GM18861 (cell line): ENCODE results near the gene ZFP37.
"Not testable (repeated sequence)": the region's sequence is repeated elsewhere in the genome, so short reads cannot be mapped to it uniquely, and the experiment has no call there.

Source experiments
- ATAC-seq: cut with Tn5 transposase; IDR thresholded peaks from one replicate; pipeline ENCODE4 v1.9.1; 2021; ENCODE audit not compliant: unreplicated experiment

Gene ZFP37

GRCh38 chr9:113056191-113057106 is at the start of gene ZFP37:
Gene ZFP37 (minus strand): TSS chr9:113056724. CDS start chr9:113056688, 36 bp downstream.
- peak; percentile 97 for ATAC-seq

DNA sequence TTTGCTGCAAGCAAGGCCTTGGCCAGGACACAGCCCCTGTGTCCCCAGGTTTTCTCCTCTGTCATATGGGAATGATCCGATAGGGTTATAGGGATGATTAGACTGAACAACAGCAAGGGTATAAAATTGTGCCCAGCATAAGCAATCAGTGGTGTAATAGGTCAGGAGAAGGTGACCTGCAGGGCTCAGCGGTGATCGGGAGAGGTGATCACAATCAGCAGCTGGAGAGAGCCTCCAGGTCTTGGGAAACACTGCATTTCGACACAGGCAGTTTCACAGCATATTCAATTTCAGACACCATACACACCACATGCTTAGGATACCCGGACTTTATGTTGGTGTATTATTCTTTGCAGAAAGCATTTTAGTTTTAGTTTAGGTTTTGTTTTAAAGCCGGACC is 48.8 kb upstream of the ZFP37 start:
- not testable (repeated sequence) for ATAC-seq

- ATAC-seq: no peak
Observed at GRCh38 chr9:113095561-113095960, 39.0 kb upstream of the ZFP37 start.

GRCh38 chr9:113089924-113090323 is 33.4 kb upstream of the ZFP37 start:
- ATAC-seq: not testable (repeated sequence)

DNA sequence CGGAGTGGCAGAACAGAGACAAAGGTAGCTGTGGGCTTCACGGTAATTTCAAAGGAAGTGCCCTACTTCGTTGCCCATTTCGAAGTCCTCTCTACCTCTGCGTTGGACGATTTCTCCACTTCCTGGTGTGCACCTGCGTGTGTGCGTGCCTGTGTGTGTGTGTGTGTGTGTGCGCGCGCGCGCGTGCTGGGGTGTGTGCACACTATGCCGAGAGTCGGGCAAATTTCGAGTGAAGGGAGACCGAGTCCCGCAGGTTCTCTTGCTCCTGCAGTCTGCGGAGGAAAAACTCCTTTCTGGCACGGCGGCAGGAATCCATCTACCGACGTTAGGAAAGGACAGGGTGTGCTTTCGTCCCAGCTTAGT is 32.6 kb upstream of the ZFP37 start:
- not testable (repeated sequence) for ATAC-seq

- ATAC-seq: not testable (repeated sequence)
Observed at GRCh38 chr9:113088456-113089142, 32.1 kb upstream of the ZFP37 start.

DNA sequence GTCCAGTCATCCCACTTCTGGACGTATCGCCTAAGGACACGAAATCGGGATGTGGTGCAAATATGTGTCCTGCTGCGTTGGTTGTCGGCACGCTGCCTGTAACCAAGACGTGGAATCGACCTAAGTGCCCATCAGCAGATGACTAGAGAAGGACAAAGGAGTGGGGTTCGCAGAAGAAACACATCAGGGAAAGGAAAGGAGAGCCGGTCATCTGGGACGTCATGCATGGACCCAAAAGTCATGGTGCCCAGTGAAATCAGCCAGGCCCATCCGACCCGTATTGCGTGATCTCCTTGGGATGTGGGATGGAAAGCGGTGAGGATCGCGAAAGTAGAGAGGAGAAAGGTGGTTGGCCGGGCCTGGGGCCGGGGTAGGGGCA is 6.4 kb upstream of the ZFP37 start:
- not testable (repeated sequence) for ATAC-seq

- ATAC-seq: not testable (repeated sequence)
Observed at GRCh38 chr9:113062256-113062931, 5.9 kb upstream of the ZFP37 start.

- ATAC-seq: not testable (repeated sequence)
Observed at GRCh38 chr9:113061072-113061850, 4.7 kb upstream of the ZFP37 start.

GRCh38 chr9:113059581-113060284 is 3.2 kb upstream of the ZFP37 start:
- ATAC-seq: not testable (repeated sequence)

GRCh38 chr9:113057193-113057592 is 669 bp upstream of the ZFP37 start:
- ATAC-seq: no peak

GRCh38 chr9:113042884-113043657 is 13.5 kb downstream of the ZFP37 start:
- ATAC-seq: no peak

GRCh38 chr9:113026200-113026599 is 30.3 kb downstream of the ZFP37 start:
- no peak for ATAC-seq

DNA sequence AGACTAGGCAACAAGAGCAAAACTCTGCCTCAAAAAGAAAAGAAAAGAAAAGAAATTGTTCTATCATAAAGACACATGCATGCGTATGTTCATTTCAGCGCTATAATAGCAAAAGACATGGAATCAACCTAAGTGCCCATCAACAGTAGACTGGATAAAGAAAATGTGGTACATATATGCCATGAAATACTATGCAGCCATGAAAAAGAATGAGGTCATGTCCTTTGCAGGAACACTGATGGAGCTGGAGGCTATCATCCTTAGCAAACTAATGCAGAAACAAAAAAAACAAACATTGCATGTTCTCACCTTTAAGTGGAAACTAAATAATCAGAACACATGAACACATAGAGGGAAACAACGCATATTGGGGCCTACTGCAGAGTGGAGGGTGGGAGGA is 38.3 kb downstream of the ZFP37 start:
- ATAC-seq: no peak

GRCh38 chr9:113012492-113012891 is 44.0 kb downstream of the ZFP37 start:
- no peak for ATAC-seq

DNA sequence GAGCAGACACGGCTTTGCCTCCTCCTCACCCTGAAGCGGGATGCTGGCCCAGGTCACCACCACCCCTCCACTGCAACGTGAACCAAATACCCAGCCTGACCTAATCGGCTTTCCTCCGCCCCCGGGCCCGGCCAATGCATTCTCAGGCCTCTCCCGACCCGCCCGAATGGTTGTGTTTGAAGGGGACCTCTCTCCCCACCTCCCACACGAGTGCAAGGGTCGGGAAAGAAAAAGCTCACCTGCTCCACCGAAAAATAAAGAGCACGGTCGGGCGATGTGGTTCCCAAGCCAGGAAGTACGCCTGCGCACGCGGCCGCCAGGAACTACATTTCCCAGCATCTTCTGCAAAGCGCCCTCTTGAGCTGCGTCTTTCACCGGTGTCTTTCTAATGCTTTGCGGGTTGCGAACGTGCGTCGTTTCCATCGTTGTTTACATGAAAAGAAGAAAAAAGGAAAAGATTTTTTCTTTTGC is 44.6 kb downstream of the ZFP37 start, which contains the start of gene ZNF883:
ZNF883 (minus strand) TSS at position 282 of the 471 bp plus-strand sequence.
- no peak for ATAC-seq

DNA sequence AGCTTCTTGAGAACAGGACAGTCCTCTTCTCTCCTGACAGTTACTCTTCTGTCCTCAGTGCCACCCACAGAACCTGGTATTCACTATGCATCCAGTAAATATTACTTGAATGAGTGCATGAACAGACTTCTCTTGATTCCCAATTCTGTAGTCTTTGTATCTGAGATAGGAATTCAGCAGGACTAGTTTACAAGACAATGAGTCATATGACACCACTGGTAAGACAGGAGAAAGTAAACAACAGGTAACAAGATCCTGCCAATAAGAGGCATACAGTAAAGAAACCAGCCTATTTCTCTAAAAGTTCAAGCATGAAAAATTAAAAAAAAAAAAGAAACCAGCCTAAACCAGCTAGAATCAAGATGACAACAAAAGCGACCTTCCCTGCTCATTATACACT is 50.7 kb downstream of the ZFP37 start:
- no peak for ATAC-seq

DNA sequence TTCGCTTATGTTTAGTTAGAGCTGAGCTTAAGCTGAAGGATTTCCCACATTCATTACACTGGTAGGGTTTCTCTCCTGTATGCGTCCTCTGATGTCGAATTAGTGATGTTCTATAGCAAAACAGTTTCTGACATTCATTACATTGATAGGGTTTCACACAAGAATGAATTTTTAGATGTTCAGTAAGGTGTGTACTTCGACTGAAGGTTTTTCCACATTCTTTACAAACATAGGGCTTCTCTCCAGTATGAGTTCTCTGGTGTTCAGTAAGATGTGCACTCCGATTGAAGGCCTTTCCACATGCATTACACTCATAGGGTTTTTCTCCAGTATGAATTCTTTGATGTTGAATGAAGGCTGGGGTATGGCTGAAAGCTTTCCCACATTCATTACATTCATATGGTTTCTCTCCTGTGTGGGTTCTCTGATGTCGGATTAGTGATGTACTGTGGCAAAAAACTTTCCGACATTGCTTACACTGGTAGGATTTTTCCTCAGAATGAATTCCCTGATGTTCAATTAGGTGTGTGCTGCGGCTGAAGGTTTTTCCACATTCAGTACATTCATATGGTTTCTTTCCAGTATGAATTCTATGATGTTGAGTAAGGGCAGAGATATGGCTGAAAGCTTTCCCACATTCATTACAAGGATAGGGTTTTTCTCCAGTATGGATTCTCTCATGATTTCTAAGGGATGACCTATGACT is 59.1 kb downstream of the ZFP37 start:
- ATAC-seq: no peak
